Astrocyte of the cerebellum (primary cell): ENCODE measurements around the gene BCL3.

Experiments
- DNase-seq: peaks from one replicate; pipeline ENCODE4 v3.0.0-alpha.2; 2011; ENCODE audit warnings: low read depth
- H3K4me3 ChIP-seq: 2 replicates; pipeline ENCODE4 v1.5.1; 2011; ENCODE audit warnings: mild to moderate bottlenecking, low read depth, low read length, moderate library complexity
- CTCF ChIP-seq: IDR thresholded peaks from 2 replicates; pipeline ENCODE4 v1.5.1; 2012; ENCODE audit warnings: low read length, low read depth, moderate library complexity, mild to moderate bottlenecking; ENCODE audit errors: missing control alignments
- in situ Hi-C: cut with HindIII; loops from 2 replicates; pipeline ENCODE4 v1.10.0; 2017; ENCODE audit warnings: low sequenced_read_pairs

BCL3 gene

GRCh38 chr19:44788971-44789370 is 40.5 kb downstream of the BCL3 start:
- no peak for TF ChIP-seq CTCF
- H3K4me3 ChIP-seq = no peak overlapping the region
- in situ Hi-C loops = no loop called here
- no peak for DNase-seq

- in situ Hi-C loops = no loop called here
- no peak for TF ChIP-seq CTCF
- no peak for DNase-seq
- H3K4me3 ChIP-seq = no peak overlapping the region
Observed at GRCh38 chr19:44789943-44790483, 41.5 kb downstream of the BCL3 start.

GRCh38 chr19:44792281-44792680 is 43.8 kb downstream of the BCL3 start:
- DNase-seq = no peak
- in situ Hi-C loops = no loop called here
- H3K4me3 ChIP-seq = no peak overlapping the region
- no peak for TF ChIP-seq CTCF

- TF ChIP-seq CTCF = no peak
- H3K4me3 ChIP-seq = no peak overlapping the region
- in situ Hi-C loops = loop anchor here (5.0 kb wide), 1 partner anchor 43 kb away; no protein-coding TSS in a partner anchor
- no peak for DNase-seq
Observed at GRCh38 chr19:44794610-44795009, 46.1 kb downstream of the BCL3 start.

GRCh38 chr19:44795398-44795987 is 47.0 kb downstream of the BCL3 start:
- in situ Hi-C loops = loop anchor here (5.0 kb wide), 1 partner anchor 42 kb away; no protein-coding TSS in a partner anchor
- no peak for DNase-seq
- TF ChIP-seq CTCF = no peak
- H3K4me3 ChIP-seq = no peak overlapping the region

- no peak overlapping the region for H3K4me3 ChIP-seq
- DNase-seq = no peak
- in situ Hi-C loops = loop anchor here (5.0 kb wide), 1 partner anchor 41 kb away; no protein-coding TSS in a partner anchor
- TF ChIP-seq CTCF = no peak
Observed at GRCh38 chr19:44796701-44797115, 48.2 kb downstream of the BCL3 start.
